ENCODE data around the gene KLHL42. TPM values are rescaled to one million over a fixed set of nuclear protein-coding genes. Genes with fewer than 3 reads are reported as not detected.

The KLHL42 gene
- total RNA-seq, 1 donor from 2014 or later, result 7.4 TPM

- no peak for DNase-seq (ENCODE audit: low read depth)
These were observed 72.1 kb downstream of the KLHL42 start for GRCh38 chr12:27852117-27852516.

Other genes starting within 250 kb of the KLHL42 start
- 0.99 and 2.8 TPM in 2 replicates for gene REP15, start 83.8 kb upstream of the KLHL42 start, total RNA-seq
- 68.7 and 79.4 TPM in 2 replicates for gene MRPS35, start 69.4 kb upstream of the KLHL42 start, total RNA-seq
- gene MANSC4, start within 50 bp of the KLHL42 start, total RNA-seq, result not detected in 2 replicates
- gene PTHLH, start 192.5 kb downstream of the KLHL42 start, total RNA-seq, result 1.3 and 3.3 TPM in 2 replicates

Measured in myocyte (in vitro differentiated cells).